WTC11 (cell line): Measurements from ENCODE around the gene LDLRAD3. TPM values are rescaled to one million over a fixed set of nuclear protein-coding genes. Genes with fewer than 3 reads are reported as not detected.

Experiments
- ATAC-seq: fragments of 200-7000 bp; cut with Tn5 transposase; 2 replicates; pipeline ENCODE4 v1.10.0; 2021; ENCODE audit warnings: mild to moderate bottlenecking, moderate library complexity
- CTCF ChIA-PET: fragments of 300-600 bp; sonication (Branson Sonifier 250); formaldehyde crosslinking; loops from one replicate; lab custom pipeline; 2021; ENCODE audit warnings: antibody characterized with exemption; lab: Charles Lee
- POLR2A ChIA-PET: fragments of 350-600 bp; sonication (Branson Sonifier 250); formaldehyde crosslinking; loops from one replicate; lab custom pipeline; 2021; ENCODE audit warnings: antibody characterized with exemption; lab: Charles Lee
- DNase-seq: peaks from one replicate; pipeline ENCODE4 v3.0.0; 2021; ENCODE audit warnings: low spot score
- H3K27ac Mint-ChIP-seq: 2 replicates; pipeline ENCODE4 v1.8.0; 2021; ENCODE audit warnings: mixed read lengths
- H3K27me3 Mint-ChIP-seq: 2 replicates; pipeline ENCODE4 v1.8.0; 2021; ENCODE audit warnings: low read depth, mild to moderate bottlenecking, moderate library complexity, mixed read lengths
- H3K36me3 Mint-ChIP-seq: 2 replicates; pipeline ENCODE4 v1.8.0; 2021; ENCODE audit warnings: mixed read lengths
- H3K4me1 Mint-ChIP-seq: 2 replicates; pipeline ENCODE4 v1.8.0; 2022; ENCODE audit warnings: mixed read lengths
- H3K4me3 Mint-ChIP-seq: 2 replicates; pipeline ENCODE4 v1.8.0; 2021; ENCODE audit warnings: mild to moderate bottlenecking, moderate library complexity, mixed read lengths
- H3K9me3 Mint-ChIP-seq: 2 replicates; pipeline ENCODE4 v1.8.0; 2021; ENCODE audit warnings: mixed read lengths
- AFF4 ChIP-seq: sonication (generic); formaldehyde crosslinking; IDR thresholded peaks from 2 replicates; pipeline ENCODE4 v1.8.1; 2023; ENCODE audit warnings: mild to moderate bottlenecking, missing genetic modification reagents, borderline replicate concordance
- ATF1 ChIP-seq: sonication (generic); formaldehyde crosslinking; IDR thresholded peaks from 2 replicates; pipeline ENCODE4 v1.8.1; 2023; ENCODE audit warnings: mild to moderate bottlenecking, moderate library complexity, missing genetic modification reagents
- ATF2 ChIP-seq: sonication (generic); formaldehyde crosslinking; IDR thresholded peaks from 2 replicates; pipeline ENCODE4 v1.8.1; 2022; ENCODE audit warnings: low read depth, missing genetic modification reagents, borderline replicate concordance
- CBFB ChIP-seq: sonication (generic); formaldehyde crosslinking; IDR thresholded peaks from 2 replicates; pipeline ENCODE4 v1.8.1; 2022; ENCODE audit warnings: mild to moderate bottlenecking, low read depth, missing genetic modification reagents
- CREM ChIP-seq: sonication (generic); formaldehyde crosslinking; IDR thresholded peaks from 2 replicates; pipeline ENCODE4 v1.8.1; 2022; ENCODE audit warnings: mild to moderate bottlenecking, missing genetic modification reagents, moderate library complexity
- ELF4 ChIP-seq: sonication (generic); formaldehyde crosslinking; IDR thresholded peaks from 2 replicates; pipeline ENCODE4 v1.8.1; 2022; ENCODE audit warnings: low read depth, mild to moderate bottlenecking, moderate library complexity, missing genetic modification reagents
- EMX1 ChIP-seq: fragments of 250-450 bp; sonication (Bioruptor Pico); IDR thresholded peaks from 2 replicates; pipeline ENCODE4 v1.8.0; 2021; ENCODE audit warnings: mild to moderate bottlenecking
- JAZF1 ChIP-seq: fragments of 250-450 bp; sonication (Bioruptor Pico); IDR thresholded peaks from 2 replicates; pipeline ENCODE4 v1.9.0; 2021; ENCODE audit warnings: moderate library complexity, mild to moderate bottlenecking, inconsistent platforms
- MLX ChIP-seq: sonication (generic); formaldehyde crosslinking; IDR thresholded peaks from 2 replicates; pipeline ENCODE4 v1.8.1; 2023; ENCODE audit warnings: mild to moderate bottlenecking, missing genetic modification reagents, moderate library complexity
- MXD4 ChIP-seq: fragments of 250-450 bp; sonication (Bioruptor Pico); IDR thresholded peaks from 2 replicates; pipeline ENCODE4 v1.8.0; 2021; ENCODE audit warnings: mild to moderate bottlenecking, moderate library complexity, borderline replicate concordance
- NFE2L1 ChIP-seq: sonication (generic); formaldehyde crosslinking; IDR thresholded peaks from 2 replicates; pipeline ENCODE4 v1.8.1; 2023; ENCODE audit warnings: missing genetic modification reagents
- NFYB ChIP-seq: sonication (generic); formaldehyde crosslinking; conservative IDR thresholded peaks from 2 replicates; pipeline ENCODE4 v1.8.0; 2022; ENCODE audit warnings: low read depth, missing genetic modification reagents
- NR2C2 ChIP-seq: sonication (generic); formaldehyde crosslinking; IDR thresholded peaks from 2 replicates; pipeline ENCODE4 v1.8.0; 2022; ENCODE audit warnings: mild to moderate bottlenecking, missing genetic modification reagents
- PREB ChIP-seq: sonication (generic); formaldehyde crosslinking; IDR thresholded peaks from 2 replicates; pipeline ENCODE4 v1.8.1; 2022; ENCODE audit warnings: mild to moderate bottlenecking, missing genetic modification reagents, moderate library complexity, borderline replicate concordance
- RORB ChIP-seq: fragments of 250-450 bp; sonication (Bioruptor Pico); IDR thresholded peaks from 2 replicates; pipeline ENCODE4 v1.9.0; 2021; ENCODE audit warnings: mild to moderate bottlenecking
- STAT6 ChIP-seq: sonication (generic); formaldehyde crosslinking; conservative IDR thresholded peaks from 2 replicates; pipeline ENCODE4 v1.8.1; 2023; ENCODE audit warnings: mild to moderate bottlenecking, low read depth, missing genetic modification reagents, moderate library complexity
- USF2 ChIP-seq: sonication (generic); formaldehyde crosslinking; IDR thresholded peaks from 2 replicates; pipeline ENCODE4 v1.8.1; 2023; ENCODE audit warnings: mild to moderate bottlenecking, missing genetic modification reagents, moderate library complexity
- ZBTB21 ChIP-seq: sonication (generic); formaldehyde crosslinking; IDR thresholded peaks from 2 replicates; pipeline ENCODE4 v1.8.1; 2023; ENCODE audit warnings: mild to moderate bottlenecking, missing genetic modification reagents, borderline replicate concordance
- ZNF396 ChIP-seq: fragments of 250-450 bp; sonication (Bioruptor Pico); IDR thresholded peaks from 2 replicates; pipeline ENCODE4 v1.8.0; 2021; ENCODE audit warnings: mild to moderate bottlenecking, moderate library complexity, borderline replicate concordance
- total RNA-seq: library from RNA; stranded (reverse); gene quantifications from 3 replicates; pipeline ENCODE4 v1.2.3, GENCODE V29; 2021
- TF ChIP-seq, protein P1 (sequence below): fragments of 250-450 bp; sonication (Bioruptor Pico); IDR thresholded peaks from 2 replicates; pipeline ENCODE4 v1.9.0; 2021; ENCODE audit warnings: moderate library complexity, mild to moderate bottlenecking, inconsistent platforms, borderline replicate concordance
- TF ChIP-seq, protein P2 (sequence below): sonication (generic); formaldehyde crosslinking; IDR thresholded peaks from 2 replicates; pipeline ENCODE4 v1.8.1; 2023; ENCODE audit warnings: mild to moderate bottlenecking, moderate library complexity, missing genetic modification reagents
- TF ChIP-seq, protein P3 (sequence below): sonication (generic); formaldehyde crosslinking; IDR thresholded peaks from 2 replicates; pipeline ENCODE4 v1.8.0; 2023; ENCODE audit warnings: missing genetic modification reagents

Gene LDLRAD3
- total RNA-seq, 1 experiment from 2014 or later = 14.5 TPM

GRCh38 chr11:35943309-35943708 is 553 bp upstream of the LDLRAD3 start (continued):
- no peak for TF ChIP-seq STAT6
- no peak for TF ChIP-seq MXD4 (CRISPR knock-in tag)
- TF ChIP-seq, protein P1, sequence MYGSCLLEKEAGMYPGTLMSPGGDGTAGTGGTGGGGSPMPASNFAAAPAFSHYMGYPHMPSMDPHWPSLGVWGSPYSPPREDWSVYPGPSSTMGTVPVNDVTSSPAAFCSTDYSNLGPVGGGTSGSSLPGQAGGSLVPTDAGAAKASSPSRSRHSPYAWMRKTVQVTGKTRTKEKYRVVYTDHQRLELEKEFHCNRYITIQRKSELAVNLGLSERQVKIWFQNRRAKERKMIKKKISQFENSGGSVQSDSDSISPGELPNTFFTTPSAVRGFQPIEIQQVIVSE = no peak
- TF ChIP-seq RORB (CRISPR knock-in tag) = no peak
- TF ChIP-seq, all 79 proteins: peak for 0

GRCh38 chr11:35944503-35945136 is 758 bp downstream of the LDLRAD3 start:
- H3K4me3 Mint-ChIP-seq = peak overlapping the region; percentile 88
- no peak for ATAC-seq
- no peaks in the 10 kb centered on the region for H3K9me3 Mint-ChIP-seq
- DNase-seq = no peak
- TF ChIP-seq USF2 (no peak), MLX (CRISPR knock-in tag) (no peak), CBFB (CRISPR knock-in tag) (no peak), ELF4 (CRISPR knock-in tag) (no peak), JAZF1 (CRISPR knock-in tag) (no peak), ZNF396 (CRISPR knock-in tag) (no peak), AFF4 (no peak), NFE2L1 (CRISPR knock-in tag) (no peak), NFYB (CRISPR knock-in tag) (no peak), ZBTB21 (CRISPR knock-in tag) (no peak), EMX1 (no peak), ATF2 (CRISPR knock-in tag) (no peak), NR2C2 (CRISPR knock-in tag) (no peak), PREB (no peak), CREM (CRISPR knock-in tag) (no peak), ATF1 (no peak)
- TF ChIP-seq, protein P2, sequence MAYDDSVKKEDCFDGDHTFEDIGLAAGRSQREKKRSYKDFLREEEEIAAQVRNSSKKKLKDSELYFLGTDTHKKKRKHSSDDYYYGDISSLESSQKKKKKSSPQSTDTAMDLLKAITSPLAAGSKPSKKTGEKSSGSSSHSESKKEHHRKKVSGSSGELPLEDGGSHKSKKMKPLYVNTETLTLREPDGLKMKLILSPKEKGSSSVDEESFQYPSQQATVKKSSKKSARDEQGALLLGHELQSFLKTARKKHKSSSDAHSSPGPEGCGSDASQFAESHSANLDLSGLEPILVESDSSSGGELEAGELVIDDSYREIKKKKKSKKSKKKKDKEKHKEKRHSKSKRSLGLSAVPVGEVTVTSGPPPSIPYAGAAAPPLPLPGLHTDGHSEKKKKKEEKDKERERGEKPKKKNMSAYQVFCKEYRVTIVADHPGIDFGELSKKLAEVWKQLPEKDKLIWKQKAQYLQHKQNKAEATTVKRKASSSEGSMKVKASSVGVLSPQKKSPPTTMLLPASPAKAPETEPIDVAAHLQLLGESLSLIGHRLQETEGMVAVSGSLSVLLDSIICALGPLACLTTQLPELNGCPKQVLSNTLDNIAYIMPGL (CRISPR knock-in tag) = no peak
- TF ChIP-seq, protein P3, sequence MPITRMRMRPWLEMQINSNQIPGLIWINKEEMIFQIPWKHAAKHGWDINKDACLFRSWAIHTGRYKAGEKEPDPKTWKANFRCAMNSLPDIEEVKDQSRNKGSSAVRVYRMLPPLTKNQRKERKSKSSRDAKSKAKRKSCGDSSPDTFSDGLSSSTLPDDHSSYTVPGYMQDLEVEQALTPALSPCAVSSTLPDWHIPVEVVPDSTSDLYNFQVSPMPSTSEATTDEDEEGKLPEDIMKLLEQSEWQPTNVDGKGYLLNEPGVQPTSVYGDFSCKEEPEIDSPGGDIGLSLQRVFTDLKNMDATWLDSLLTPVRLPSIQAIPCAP (CRISPR knock-in tag) = no peak
- TF ChIP-seq, all 79 proteins: peak for 0
- Mint-ChIP-seq H3K4me1 (peaks cover 54% of the 10 kb centered on the region), H3K36me3 (no peaks in the 10 kb centered on the region), H3K27ac (no peak overlapping the region), H3K27me3 (peaks cover 23% of the 10 kb centered on the region)
- ChIA-PET CTCF (interaction anchor here (0.7 to 2.2 kb wide), 3 partner anchors 112 to 125 kb away, joined by 3 to 10 read pairs (median 3); no protein-coding TSS in a partner anchor), POLR2A (no interaction called here)
